ENCODE results near the gene PCK2. TPM values are rescaled to one million over a fixed set of nuclear protein-coding genes. Genes with fewer than 3 reads are reported as not detected.

PCK2 gene
- total and polyA plus RNA-seq, 2 of the 13 experiments (the other 11 are each of a cell fraction or from before 2014, with no cell fraction given): 129 to 272 TPM

GRCh38 chr14:24135584-24135833 lies 41.4 kb downstream of the PCK2 start (continued):
- no peak for TF ChIP-seq AHDC1 (CRISPR knock-in tag; IDR thresholded peaks at IDR 0.05; ENCODE audit: borderline replicate concordance)
- no peak; the same call in 1 of the 2 replicates for TF ChIP-seq ZNF704 (CRISPR knock-in tag; IDR thresholded peaks at IDR 0.05; ENCODE audit: borderline replicate concordance)
- no peak for TF ChIP-seq HOXA9 (CRISPR knock-in tag; IDR thresholded peaks at IDR 0.05; ENCODE audit: borderline replicate concordance)
- TF ChIP-seq RXRA (CRISPR knock-in tag; IDR thresholded peaks at IDR 0.05): no peak
- no peak for TF ChIP-seq YEATS4 (CRISPR knock-in tag; IDR thresholded peaks at IDR 0.05; ENCODE audit: borderline replicate concordance)
- no peak for TF ChIP-seq GMEB1 (CRISPR knock-in tag; IDR thresholded peaks at IDR 0.05; ENCODE audit: borderline replicate concordance)
- no peak for TF ChIP-seq GMEB2 (CRISPR knock-in tag; IDR thresholded peaks at IDR 0.05; ENCODE audit: low read depth)
- TF ChIP-seq CREB1 (IDR thresholded peaks at IDR 0.05): no peak
- TF ChIP-seq CREB1 (CRISPR knock-in tag; IDR thresholded peaks at IDR 0.05): no peak
- no peak; the same call in 1 of the 2 replicates for TF ChIP-seq ZNF230 (CRISPR knock-in tag; IDR thresholded peaks at IDR 0.05)
- no peak for TF ChIP-seq KLF15 (CRISPR knock-in tag; IDR thresholded peaks at IDR 0.05; ENCODE audit: borderline replicate concordance)
- TF ChIP-seq SP1 (IDR thresholded peaks at IDR 0.05): no peak
- no peak for TF ChIP-seq SP1 (CRISPR knock-in tag; IDR thresholded peaks at IDR 0.05)
- no peak for TF ChIP-seq FOXK2 (IDR thresholded peaks at IDR 0.05)
- no peak for TF ChIP-seq SP140L (CRISPR knock-in tag; IDR thresholded peaks at IDR 0.05; ENCODE audit: borderline replicate concordance)
- no peak for TF ChIP-seq AFF4 (CRISPR knock-in tag; IDR thresholded peaks at IDR 0.05)
